ENCODE data around the gene PDCL2. TPM values are rescaled to one million over a fixed set of nuclear protein-coding genes. Genes with fewer than 3 reads are reported as not detected.
"Not testable (repeated sequence)": the region's sequence is repeated elsewhere in the genome, so short reads cannot be mapped to it uniquely, and the experiment has no call there.

The PDCL2 gene
- total RNA-seq, 1 donor from 2014 or later, result not detected

GRCh38 chr4:55561889-55562288 is 30.2 kb downstream of the PDCL2 start:
- FAIRE-seq (no peak), DNase-seq (ENCODE audit: low read depth) (peak; percentile 30)
- no peak overlapping the region for H3K4me3 ChIP-seq (ENCODE audit: low read depth, low read length)
- H3K36me3 ChIP-seq (ENCODE audit: control insufficient read depth, insufficient read depth, low read length), result no peaks in the 10 kb centered on the region
- TF ChIP-seq CTCF (IDR thresholded peaks at IDR 0.05; ENCODE audit: insufficient read depth, low read length, severe bottlenecking), result no peak
- H3K27me3 ChIP-seq (ENCODE audit: control insufficient read depth, insufficient read depth, low read length), result no peaks in the 10 kb centered on the region

GRCh38 chr4:55560096-55560495 is 31.9 kb downstream of the PDCL2 start:
- FAIRE-seq, result no peak
- Histone ChIP-seq H3K27me3 (ENCODE audit: control insufficient read depth, insufficient read depth, low read length) (no peaks in the 10 kb centered on the region), H3K4me3 (ENCODE audit: low read depth, low read length) (no peak overlapping the region), H3K36me3 (ENCODE audit: control insufficient read depth, insufficient read depth, low read length) (no peaks in the 10 kb centered on the region)
- no peak for DNase-seq (ENCODE audit: low read depth)
- TF ChIP-seq CTCF (IDR thresholded peaks at IDR 0.05; ENCODE audit: insufficient read depth, low read length, severe bottlenecking), result no peak

GRCh38 chr4:55554453-55555030 is 37.5 kb downstream of the PDCL2 start:
- Histone ChIP-seq H3K4me3 (ENCODE audit: low read depth, low read length) (no peak overlapping the region), H3K27me3 (ENCODE audit: control insufficient read depth, insufficient read depth, low read length) (no peaks in the 10 kb centered on the region), H3K36me3 (ENCODE audit: control insufficient read depth, insufficient read depth, low read length) (no peaks in the 10 kb centered on the region)
- DNase-seq (ENCODE audit: low read depth), result peak; percentile 40
- TF ChIP-seq CTCF (IDR thresholded peaks at IDR 0.05; ENCODE audit: insufficient read depth, low read length, severe bottlenecking), result peak; percentile 21
- no peak for FAIRE-seq

GRCh38 chr4:55553441-55554201 is 38.4 kb downstream of the PDCL2 start:
- no peaks in the 10 kb centered on the region for H3K27me3 ChIP-seq (ENCODE audit: control insufficient read depth, insufficient read depth, low read length)
- DNase-seq (ENCODE audit: low read depth) (no peak), FAIRE-seq (no peak)
- H3K4me3 ChIP-seq (ENCODE audit: low read depth, low read length), result no peak overlapping the region
- no peaks in the 10 kb centered on the region for H3K36me3 ChIP-seq (ENCODE audit: control insufficient read depth, insufficient read depth, low read length)
- TF ChIP-seq CTCF (IDR thresholded peaks at IDR 0.05; ENCODE audit: insufficient read depth, low read length, severe bottlenecking), result no peak

GRCh38 chr4:55551964-55552363 is 40.1 kb downstream of the PDCL2 start:
- H3K36me3 ChIP-seq (ENCODE audit: control insufficient read depth, insufficient read depth, low read length); DNase-seq (ENCODE audit: low read depth); H3K27me3 ChIP-seq (ENCODE audit: control insufficient read depth, insufficient read depth, low read length); H3K4me3 ChIP-seq (ENCODE audit: low read depth, low read length); FAIRE-seq: not testable (repeated sequence)

GRCh38 chr4:55549888-55550287 is 42.2 kb downstream of the PDCL2 start:
- DNase-seq (ENCODE audit: low read depth), result peak; percentile 98
- no peak for FAIRE-seq
- no peak overlapping the region for H3K4me3 ChIP-seq (ENCODE audit: low read depth, low read length)
- no peaks in the 10 kb centered on the region for H3K27me3 ChIP-seq (ENCODE audit: control insufficient read depth, insufficient read depth, low read length)
- no peak for TF ChIP-seq CTCF (IDR thresholded peaks at IDR 0.05; ENCODE audit: insufficient read depth, low read length, severe bottlenecking)
- no peaks in the 10 kb centered on the region for H3K36me3 ChIP-seq (ENCODE audit: control insufficient read depth, insufficient read depth, low read length)
